HG02973 (cell line): ENCODE data around the gene SPTLC3.

Source experiments
- ATAC-seq: cut with Tn5 transposase; IDR thresholded peaks from one replicate; pipeline ENCODE4 v1.9.1; 2021; ENCODE audit warnings: moderate library complexity; ENCODE audit not compliant: unreplicated experiment

SPTLC3 gene

GRCh38 chr20:12984069-12984765 is 24.6 kb upstream of the SPTLC3 start:
- ATAC-seq: no peak

GRCh38 chr20:12984863-12985262 is 23.9 kb upstream of the SPTLC3 start:
- no peak for ATAC-seq

GRCh38 chr20:12987261-12987660 is 21.5 kb upstream of the SPTLC3 start:
- no peak for ATAC-seq

GRCh38 chr20:12989586-12990115 is 19.1 kb upstream of the SPTLC3 start:
- ATAC-seq: no peak

GRCh38 chr20:12997128-12997655 is 11.6 kb upstream of the SPTLC3 start:
- ATAC-seq: no peak

GRCh38 chr20:12998046-12998445 is 10.7 kb upstream of the SPTLC3 start:
- ATAC-seq: no peak

GRCh38 chr20:12999201-12999600 is 9.6 kb upstream of the SPTLC3 start:
- no peak for ATAC-seq

- ATAC-seq: no peak
These were observed 6.5 kb upstream of the SPTLC3 start for GRCh38 chr20:13002251-13002650.

- no peak for ATAC-seq
These were observed 1.9 kb upstream of the SPTLC3 start for GRCh38 chr20:13006825-13007224.

- no peak for ATAC-seq
These were observed 1.2 kb upstream of the SPTLC3 start for GRCh38 chr20:13007596-13007995.

- peak; percentile 95 for ATAC-seq
These were observed 1.1 kb downstream of the SPTLC3 start for GRCh38 chr20:13009682-13010406.

GRCh38 chr20:13012886-13013285 is 4.1 kb downstream of the SPTLC3 start:
- no peak for ATAC-seq

- ATAC-seq: no peak
These were observed 4.6 kb downstream of the SPTLC3 start for GRCh38 chr20:13013411-13013810.

- ATAC-seq: no peak
These were observed 8.5 kb downstream of the SPTLC3 start for GRCh38 chr20:13017235-13017634.

- no peak for ATAC-seq
These were observed 9.2 kb downstream of the SPTLC3 start for GRCh38 chr20:13017883-13018535.

GRCh38 chr20:13021205-13021970 is 12.6 kb downstream of the SPTLC3 start:
- ATAC-seq: no peak

- ATAC-seq: no peak
These were observed 13.8 kb downstream of the SPTLC3 start for GRCh38 chr20:13022401-13023155.

- ATAC-seq: no peak
These were observed 15.8 kb downstream of the SPTLC3 start for GRCh38 chr20:13024596-13024995.

GRCh38 chr20:13025181-13025580 is 16.4 kb downstream of the SPTLC3 start:
- ATAC-seq: no peak

GRCh38 chr20:13028001-13028400 is 19.2 kb downstream of the SPTLC3 start:
- ATAC-seq: no peak
